BE2C (cell line): ENCODE results near the gene HES1. TPM values are rescaled to one million over a fixed set of nuclear protein-coding genes. Genes with fewer than 3 reads are reported as not detected.
"Not testable (repeated sequence)": the region's sequence is repeated elsewhere in the genome, so short reads cannot be mapped to it uniquely, and the experiment has no call there.

Experiments used
- DNase-seq: peaks from one replicate; pipeline ENCODE4 v3.0.0-alpha.2; 2020
- H3K27me3 ChIP-seq: fragments of 250-450 bp; sonication (Bioruptor Pico); 2 replicates; pipeline ENCODE4 v1.5.1; 2020; ENCODE audit warnings: mild to moderate bottlenecking
- H3K36me3 ChIP-seq: fragments of 250-450 bp; sonication (Bioruptor Pico); 2 replicates; pipeline ENCODE4 v1.5.1; 2020; ENCODE audit warnings: mild to moderate bottlenecking
- H3K4me1 ChIP-seq: fragments of 250-450 bp; sonication (Bioruptor Pico); 2 replicates; pipeline ENCODE4 v1.5.1; 2020
- H3K4me3 ChIP-seq: 2 replicates; pipeline ENCODE4 v1.5.1; 2011; ENCODE audit warnings: low read depth, low read length
- H3K9me3 ChIP-seq: fragments of 250-450 bp; sonication (Bioruptor Pico); 2 replicates; pipeline ENCODE4 v1.5.1; 2020
- CTCF ChIP-seq: IDR thresholded peaks from 2 replicates; pipeline ENCODE4 v1.5.1; 2012; ENCODE audit warnings: mild to moderate bottlenecking, low read depth, low read length
- polyA plus RNA-seq: library from polyadenylated mRNA; unstranded; fragments of >200 nt; gene quantifications from one replicate; pipeline ENCODE4 v1.2.1, GENCODE V29; 2012; ENCODE audit warnings: low read depth, missing spikeins; ENCODE audit not compliant: insufficient read length, insufficient read depth

HES1 gene
- polyA plus RNA-seq = 15.3 TPM

GRCh38 chr3:194135806-194136518 lies at the start of gene HES1:
Gene HES1 (plus strand): TSS chr3:194136148. CDS start chr3:194136381, 233 bp downstream.
- DNase-seq = peak; percentile 95
- peaks cover 11% of the 10 kb centered on the region for H3K4me1 ChIP-seq
- H3K36me3 ChIP-seq = no peaks in the 10 kb centered on the region
- TF ChIP-seq CTCF = no peak
- H3K4me3 ChIP-seq = peak within 1 kb of the TSS; percentile 74
- H3K27me3 ChIP-seq = no peaks in the 10 kb centered on the region
- H3K9me3 ChIP-seq = no peaks in the 10 kb centered on the region

GRCh38 chr3:194086388-194087075 lies 49.4 kb upstream of the HES1 start:
- Histone ChIP-seq H3K4me1 (no peaks in the 10 kb centered on the region; the same call in 1 of the 2 replicates), H3K9me3 (no peaks in the 10 kb centered on the region), H3K4me3 (no peak overlapping the region), H3K36me3 (no peaks in the 10 kb centered on the region), H3K27me3 (no peaks in the 10 kb centered on the region)
- no peak for DNase-seq
- no peak for TF ChIP-seq CTCF

- Histone ChIP-seq H3K4me1 (no peaks in the 10 kb centered on the region; the same call in 1 of the 2 replicates), H3K27me3 (no peaks in the 10 kb centered on the region), H3K36me3 (no peaks in the 10 kb centered on the region), H3K9me3 (no peaks in the 10 kb centered on the region), H3K4me3 (no peak overlapping the region)
- TF ChIP-seq CTCF = no peak
- DNase-seq = no peak
These were observed 48.7 kb upstream of the HES1 start for GRCh38 chr3:194087280-194087679.

GRCh38 chr3:194087995-194088855 lies 47.7 kb upstream of the HES1 start:
- no peaks in the 10 kb centered on the region for H3K9me3 ChIP-seq
- TF ChIP-seq CTCF = no peak
- no peaks in the 10 kb centered on the region for H3K36me3 ChIP-seq
- DNase-seq = no peak
- peaks cover 5% of the 10 kb centered on the region for H3K4me1 ChIP-seq
- no peaks in the 10 kb centered on the region for H3K27me3 ChIP-seq
- H3K4me3 ChIP-seq = no peak overlapping the region

- no peak for TF ChIP-seq CTCF
- H3K4me1 ChIP-seq = peaks cover 5% of the 10 kb centered on the region
- no peaks in the 10 kb centered on the region for H3K9me3 ChIP-seq
- no peaks in the 10 kb centered on the region for H3K36me3 ChIP-seq
- DNase-seq = no peak
- H3K4me3 ChIP-seq = no peak overlapping the region
- H3K27me3 ChIP-seq = no peaks in the 10 kb centered on the region
These were observed 46.4 kb upstream of the HES1 start for GRCh38 chr3:194089357-194090177.

- H3K27me3 ChIP-seq, H3K36me3 ChIP-seq, H3K4me1 ChIP-seq, H3K9me3 ChIP-seq, DNase-seq, H3K4me3 ChIP-seq: not testable (repeated sequence)
These were observed 45.8 kb upstream of the HES1 start for GRCh38 chr3:194090178-194090555.
